Stimulated activated CD4-positive, alpha-beta T cell treated with anti-CD3 and anti-CD28 coated beads, Interleukin-1b, Interleukin-23, amount 100 ng/mL, for 48 hours (primary cell): ENCODE results near the gene HDAC4.

Experiments used
- DNase-seq: peaks from one replicate; pipeline ENCODE4 v3.0.0-alpha.2; 2020

HDAC4 gene

DNA sequence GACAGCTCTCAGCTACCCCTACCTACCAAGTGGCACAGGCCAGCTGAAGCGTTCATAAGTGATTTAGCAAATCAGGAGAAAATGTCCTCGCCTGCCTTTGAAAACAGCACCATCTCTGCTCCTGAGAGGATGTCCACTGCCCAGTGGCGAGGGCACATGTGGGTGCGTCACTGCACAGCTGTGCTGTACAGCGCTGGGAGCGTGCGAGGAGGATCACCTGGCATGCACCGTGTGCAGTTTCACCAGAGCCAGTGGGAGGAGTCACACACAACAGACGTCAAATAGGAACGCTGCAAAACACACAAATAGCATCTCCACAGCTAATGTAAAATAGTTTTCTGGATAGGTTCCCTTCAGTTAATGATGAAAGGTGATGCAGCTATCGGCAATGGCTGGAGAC, 154.1 kb downstream of the HDAC4 start:
- DNase-seq: no peak

DNA sequence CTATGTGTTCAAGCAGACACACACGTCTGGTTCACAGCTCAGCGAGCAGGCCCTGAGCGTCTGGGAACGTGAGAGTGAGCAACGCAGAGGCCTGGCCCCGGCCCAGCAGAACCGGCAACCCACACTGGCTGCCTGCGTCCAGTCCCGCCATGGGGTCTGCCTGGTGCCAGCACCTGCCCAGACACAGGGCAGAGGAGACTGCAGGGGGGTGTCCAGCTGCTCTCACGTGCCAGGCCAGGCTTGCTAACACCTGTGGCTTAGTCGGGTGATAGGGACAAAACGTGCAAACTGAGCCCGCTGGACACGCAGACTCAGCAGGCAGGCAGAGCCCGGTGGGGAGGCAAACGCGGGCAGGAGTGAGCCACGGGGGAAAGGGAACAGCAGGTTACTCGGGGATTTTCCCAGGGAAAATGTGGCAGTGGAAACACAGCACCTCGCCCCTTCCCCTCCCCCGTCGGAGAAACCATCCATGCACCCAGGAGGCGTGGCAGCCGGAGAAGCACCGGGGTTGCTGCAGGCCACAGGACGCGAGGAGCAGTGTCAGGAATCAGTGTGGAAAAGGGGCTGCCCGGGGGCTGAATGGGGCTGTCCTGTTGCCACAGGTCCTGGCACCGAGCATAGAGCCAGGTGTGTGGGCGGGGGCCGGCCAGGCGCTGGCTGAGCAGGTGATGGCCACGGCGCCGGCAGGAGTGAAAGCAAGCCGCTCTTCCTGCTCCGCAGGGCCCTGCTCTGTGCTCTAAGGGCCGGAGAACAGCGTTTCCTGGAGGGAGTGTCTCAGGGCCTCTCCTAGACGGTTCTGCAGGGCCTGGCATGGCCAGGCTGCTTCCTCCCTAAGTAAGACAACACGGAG, 154.7 kb downstream of the HDAC4 start:
- DNase-seq: no peak

DNA sequence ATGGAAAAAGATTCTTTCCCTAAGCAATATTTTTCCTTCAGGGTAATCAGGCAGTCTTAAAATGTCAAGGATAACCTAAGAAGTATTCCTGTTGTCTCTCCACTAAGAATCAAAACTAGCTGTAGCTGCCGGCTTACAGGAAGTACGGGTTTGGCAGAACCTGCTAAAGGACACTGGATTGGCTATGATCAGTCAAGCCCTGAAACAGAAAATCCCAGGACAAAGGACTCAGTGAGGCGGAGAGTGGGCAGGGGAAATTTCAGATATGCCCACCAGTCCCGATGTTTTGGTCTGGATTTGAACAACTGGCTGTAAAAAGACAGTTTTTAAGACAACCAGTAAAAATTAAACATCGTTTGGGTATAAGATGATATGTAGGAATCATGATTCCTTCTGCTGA, 155.7 kb downstream of the HDAC4 start:
- no peak for DNase-seq

DNA sequence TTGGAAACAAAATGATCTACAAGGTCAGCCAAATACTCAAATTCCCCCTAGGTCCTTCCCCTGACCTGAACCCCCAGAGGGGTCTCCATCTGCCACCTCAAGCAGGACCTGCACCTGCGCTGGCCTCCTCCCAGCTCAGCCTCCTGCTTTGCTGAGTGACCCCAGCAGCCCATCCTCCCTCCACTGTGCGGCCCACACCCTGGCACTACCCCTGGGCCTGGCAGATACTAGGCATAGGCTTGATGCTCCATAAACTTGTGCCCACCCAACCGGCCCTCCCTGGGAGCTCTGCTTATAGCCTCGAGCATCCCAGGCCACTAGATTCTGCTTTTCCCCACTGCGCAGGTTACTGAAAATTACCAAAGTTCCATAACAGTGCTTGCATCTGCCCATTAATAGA, 156.2 kb downstream of the HDAC4 start:
- no peak for DNase-seq

DNA sequence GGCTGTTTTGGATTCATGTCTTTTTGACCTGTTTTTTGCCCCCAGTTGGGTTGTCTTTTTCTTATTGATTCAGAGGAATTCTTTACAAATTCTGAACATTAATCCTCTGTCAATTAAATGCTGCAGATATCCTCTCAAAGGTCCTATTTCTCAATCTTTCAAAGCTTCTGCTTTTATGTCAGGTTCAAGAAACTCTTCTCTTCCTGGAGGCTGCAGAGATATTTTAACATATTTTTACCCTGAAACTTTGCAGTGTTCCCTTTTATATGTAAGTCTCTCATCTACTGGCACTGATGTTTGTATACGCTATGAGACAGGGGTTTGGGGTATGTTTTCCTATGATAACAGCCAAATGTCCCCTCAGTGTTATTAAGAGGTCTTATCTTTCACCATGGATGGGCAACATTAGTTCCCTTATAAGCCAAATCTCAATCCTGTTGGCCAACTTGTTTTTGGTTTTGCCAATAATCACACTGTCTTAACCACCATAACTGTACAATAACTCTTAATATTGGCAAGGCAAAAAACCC, 159.3 kb downstream of the HDAC4 start:
- no peak for DNase-seq

DNA sequence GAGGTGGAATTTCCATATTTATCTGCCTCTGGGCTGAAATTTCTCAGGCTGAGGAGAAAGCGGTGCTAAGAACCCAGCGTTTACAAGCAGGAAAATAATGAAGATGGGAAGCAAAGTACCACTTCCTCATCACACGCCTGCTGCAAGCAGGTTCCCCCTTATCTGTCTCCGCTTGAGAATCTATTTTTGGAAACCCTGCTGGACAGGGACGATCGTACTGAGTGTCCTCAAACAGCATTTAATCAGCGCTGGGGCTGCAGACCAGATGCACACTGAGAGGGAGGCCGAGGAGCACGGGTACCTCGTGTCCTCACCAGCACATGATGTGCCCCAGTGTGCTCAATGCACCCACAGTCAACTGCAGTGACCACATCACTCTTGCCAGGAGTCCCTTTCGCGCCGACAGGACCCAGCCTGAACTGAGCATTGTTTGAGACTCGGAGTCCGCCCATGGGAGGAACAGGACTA, 160.4 kb downstream of the HDAC4 start:
- DNase-seq: no peak

DNA sequence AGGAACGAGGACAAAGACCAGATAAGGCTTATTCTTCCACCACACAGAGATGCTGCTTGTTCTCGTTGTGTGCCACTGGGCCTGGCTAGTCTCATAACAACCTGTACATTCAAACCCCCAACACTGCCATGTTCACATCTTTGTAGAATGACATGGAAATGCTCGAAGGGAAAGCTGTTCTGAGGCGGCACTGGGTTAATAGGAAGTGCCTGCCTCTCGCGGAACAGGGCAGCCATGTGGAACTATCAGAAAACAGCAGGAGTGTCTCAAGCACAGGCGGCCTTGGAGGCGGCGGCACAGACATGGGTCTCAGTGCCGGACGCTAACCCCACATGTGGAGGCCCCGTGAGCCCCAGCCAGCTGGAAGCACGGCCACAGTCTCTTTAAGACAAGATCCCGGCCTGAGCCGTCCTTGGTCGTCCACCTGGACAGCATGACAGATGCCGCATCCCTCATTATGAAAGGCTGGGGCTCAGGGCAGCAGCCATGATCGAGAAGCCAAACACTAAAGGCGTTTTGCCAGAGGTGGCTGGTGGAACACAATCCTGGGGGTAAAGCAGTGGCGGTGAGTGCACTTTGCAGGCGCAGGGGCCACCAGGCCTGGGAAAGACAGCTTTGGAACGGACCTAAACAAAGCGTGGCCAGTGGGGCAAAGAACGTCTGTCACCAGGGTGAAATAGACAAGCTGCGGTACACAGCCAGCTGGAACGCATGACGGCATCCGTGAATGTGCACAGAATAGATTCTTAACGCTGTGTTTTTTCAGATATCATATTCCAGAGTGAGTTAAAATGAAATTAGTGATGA, 161.0 kb downstream of the HDAC4 start:
- DNase-seq: no peak

DNA sequence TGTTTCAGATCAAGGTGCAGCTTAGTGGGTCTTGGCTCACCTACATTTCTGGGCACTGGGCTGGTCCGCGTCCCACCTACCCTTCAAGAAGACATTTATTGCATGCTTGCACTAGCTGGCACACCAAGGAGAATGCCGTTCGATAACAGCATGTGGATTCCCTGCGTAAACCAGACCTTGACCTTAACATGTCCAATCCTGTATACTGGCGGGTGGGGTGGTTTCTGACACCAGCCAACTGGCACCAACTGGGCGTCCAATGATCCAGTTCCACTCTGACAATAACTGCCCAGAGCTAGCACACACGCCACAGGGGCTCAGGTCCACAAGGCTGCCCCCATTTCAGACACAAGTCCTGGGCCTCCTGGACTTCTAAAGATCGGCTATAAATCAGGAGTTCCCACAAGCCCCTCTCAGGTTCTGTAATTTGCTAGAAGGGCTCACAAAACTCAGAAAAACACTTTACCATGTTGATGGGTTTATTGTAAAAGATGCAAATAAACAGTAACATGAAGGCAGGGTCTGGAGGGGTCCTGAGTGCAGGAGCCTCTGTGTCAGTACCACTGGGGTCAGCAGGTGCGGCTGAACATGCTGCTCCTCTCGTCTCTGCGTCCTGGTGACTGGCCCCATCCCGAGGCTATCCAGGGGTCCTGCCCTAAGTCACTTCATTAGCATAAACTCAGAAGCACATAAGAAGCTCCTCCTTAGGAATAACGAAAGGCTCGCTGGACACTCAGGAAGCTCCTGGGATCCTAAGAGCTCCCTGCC, 161.8 kb downstream of the HDAC4 start:
- DNase-seq: no peak

DNA sequence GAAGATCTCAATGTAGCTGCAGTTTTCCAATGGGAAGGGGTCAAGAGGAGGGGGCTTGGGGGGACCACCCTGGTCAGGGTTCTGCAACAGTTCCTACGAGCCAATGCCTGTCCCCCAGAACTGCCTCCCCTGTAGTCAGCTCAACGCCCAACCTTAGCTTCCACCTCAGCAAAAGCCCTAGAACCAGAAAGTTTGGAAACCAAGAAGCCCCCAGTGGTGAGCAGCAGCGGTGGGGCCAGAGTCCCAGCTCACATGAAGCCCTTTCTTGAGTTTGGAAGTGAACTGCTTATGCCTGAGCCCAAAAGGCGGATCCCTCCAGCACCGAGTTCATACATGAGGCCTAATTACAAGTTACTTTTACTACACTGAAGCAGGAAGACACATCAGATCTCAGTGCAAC, 162.4 kb downstream of the HDAC4 start:
- DNase-seq: no peak

DNA sequence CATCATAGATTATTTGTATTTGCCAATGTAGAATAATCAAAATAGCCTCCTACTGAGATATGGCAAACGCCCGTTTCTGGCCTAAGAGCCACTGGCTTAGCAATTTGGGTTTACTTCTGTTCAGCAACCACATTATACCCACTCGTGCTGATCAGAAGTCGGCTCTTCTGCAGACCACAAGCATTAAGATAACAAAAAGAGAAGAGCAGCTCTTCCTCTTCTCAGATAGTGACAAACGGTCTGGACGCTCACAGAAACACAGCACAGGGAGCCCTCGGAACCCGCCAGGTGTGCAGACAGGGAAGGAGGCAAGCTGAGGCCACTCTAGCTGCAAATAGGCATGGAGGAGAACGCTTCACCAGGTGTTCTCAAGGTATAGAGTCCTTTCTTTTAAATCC, 164.0 kb downstream of the HDAC4 start:
- DNase-seq: no peak

DNA sequence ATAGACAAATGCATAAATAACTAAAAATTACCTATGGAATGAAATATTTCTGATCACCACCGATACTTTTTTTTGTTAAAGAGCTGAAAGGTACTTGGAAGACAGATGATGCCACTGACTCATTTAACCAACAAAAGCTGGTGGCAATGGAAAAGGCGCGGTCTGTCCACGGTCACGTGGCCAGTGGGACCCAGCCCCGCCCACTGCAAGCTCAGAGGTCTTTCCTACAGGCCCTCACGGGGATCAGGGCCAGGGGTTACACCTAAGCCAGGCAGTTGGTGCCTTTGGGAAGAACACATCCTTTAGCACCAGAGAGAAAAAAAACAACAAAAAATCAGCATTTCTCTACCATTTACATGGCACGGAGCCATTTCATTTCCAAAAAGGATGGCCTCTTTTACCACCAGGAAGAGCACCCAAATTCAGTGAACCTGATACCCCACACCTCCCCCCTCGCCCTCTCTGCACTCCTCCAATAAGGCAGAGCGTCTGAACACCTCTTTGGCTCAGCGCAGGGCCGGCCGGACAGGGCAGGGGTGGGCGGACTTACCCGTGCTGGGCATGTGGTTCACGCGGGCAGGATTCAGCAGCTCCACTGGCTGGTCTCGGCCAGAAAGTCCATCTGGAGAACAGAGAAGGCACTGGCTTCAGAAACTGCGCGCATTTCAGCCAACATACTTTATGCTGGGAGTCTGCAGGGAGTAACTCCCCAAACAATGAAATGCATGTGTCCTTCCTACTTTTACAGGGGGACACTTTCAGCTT, 164.6 kb downstream of the HDAC4 start:
- no peak for DNase-seq

DNA sequence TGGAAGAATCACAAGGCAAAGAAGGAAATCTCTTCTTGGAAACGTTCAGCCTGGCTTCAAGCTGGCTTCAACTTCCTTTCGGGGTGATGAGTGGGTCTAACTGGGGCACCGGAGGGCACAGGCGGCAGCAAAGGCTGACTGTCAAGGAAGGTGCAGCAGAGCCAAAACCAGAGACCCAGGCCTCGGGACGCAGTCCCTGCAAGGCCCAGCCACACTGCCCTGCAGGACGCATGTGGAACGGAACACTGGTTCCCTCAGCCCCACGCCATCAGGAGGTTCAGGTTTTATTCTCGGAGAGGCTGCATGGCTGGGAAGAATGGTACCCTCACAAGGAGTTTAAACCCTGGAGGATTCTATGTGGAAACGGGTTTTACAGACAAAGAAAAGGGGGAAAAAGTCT, 165.5 kb downstream of the HDAC4 start:
- no peak for DNase-seq

DNA sequence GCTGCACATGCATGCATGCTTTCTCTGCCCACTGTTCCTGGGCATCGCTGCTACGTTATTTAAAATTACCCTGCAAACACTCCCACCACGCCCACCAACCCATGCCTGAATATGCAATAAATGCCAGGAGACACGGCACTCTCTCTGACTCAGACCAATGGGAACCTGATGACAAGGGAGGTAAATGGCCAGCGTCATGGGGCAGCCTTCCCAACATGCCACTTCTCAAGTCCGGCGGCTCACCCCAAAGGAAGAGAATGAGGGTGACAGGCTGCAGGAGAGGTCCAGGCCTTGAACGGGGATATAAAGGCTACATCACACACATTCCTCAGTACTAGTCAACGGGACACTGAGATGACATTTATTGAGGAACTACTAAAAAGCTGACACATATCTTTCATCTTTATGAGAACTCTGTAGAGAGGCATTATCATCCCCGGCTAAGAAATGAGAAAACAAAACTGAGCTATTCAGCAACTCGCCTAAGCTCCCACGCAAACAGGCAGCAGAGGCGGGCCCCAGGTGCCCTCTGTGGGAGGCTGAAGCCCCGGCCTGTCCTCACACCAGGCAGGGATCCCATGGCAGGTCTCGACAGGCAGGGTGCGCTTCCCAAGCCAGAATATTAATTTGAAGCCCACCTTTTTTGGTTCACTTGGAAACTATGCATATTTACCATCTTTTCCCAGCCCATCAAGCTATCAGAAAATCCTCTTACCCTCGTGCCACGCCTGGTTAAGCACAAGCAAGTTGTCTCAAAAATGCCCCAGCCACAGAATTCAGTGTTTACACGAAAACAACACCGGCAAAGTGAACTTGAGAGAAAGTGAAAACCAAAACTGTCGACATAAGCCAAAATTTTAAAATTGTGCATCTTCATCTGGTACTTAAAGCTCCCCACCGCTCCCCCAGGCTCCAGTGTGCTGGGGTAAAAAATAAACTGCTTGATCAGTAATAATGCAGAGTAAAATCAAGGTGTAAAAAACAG, 166.3 kb downstream of the HDAC4 start:
- no peak for DNase-seq

DNA sequence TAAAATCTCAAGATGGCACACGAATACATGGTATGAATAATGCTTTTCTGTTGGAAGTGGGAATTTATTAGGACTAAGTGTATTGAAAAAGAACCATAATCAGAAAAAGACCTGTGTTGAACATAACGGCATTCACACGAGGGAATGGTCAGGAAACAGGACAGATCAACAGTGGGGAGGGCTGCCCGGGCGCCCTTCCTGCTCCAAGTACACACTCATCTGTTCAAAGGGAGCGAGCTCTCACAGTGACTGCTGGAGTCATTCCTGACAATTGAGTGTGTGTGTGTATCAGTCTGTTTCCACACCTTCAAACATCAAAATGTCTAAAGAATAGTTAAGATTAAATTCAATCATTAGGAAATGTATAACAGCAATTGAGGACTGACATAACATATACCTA, 167.2 kb downstream of the HDAC4 start:
- DNase-seq: no peak

DNA sequence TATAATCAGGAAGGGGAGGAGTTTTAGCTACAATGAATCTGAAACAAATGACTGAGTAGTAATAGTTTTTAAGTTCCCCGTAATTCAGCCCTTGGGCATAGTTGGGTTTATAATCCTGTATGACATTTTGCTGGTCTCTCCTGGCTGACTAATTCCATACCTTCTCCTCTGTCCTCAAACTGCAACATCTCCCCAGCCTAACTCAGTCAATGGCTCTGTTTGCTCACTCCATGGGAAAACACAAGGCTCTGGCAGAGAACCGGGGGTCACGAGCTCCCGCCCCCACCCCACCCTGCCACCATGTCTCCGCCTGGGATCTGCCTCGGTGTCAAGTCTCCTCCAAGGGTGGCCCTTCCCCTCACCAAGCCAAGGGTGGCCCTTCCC, 168.6 kb downstream of the HDAC4 start:
- DNase-seq: no peak

DNA sequence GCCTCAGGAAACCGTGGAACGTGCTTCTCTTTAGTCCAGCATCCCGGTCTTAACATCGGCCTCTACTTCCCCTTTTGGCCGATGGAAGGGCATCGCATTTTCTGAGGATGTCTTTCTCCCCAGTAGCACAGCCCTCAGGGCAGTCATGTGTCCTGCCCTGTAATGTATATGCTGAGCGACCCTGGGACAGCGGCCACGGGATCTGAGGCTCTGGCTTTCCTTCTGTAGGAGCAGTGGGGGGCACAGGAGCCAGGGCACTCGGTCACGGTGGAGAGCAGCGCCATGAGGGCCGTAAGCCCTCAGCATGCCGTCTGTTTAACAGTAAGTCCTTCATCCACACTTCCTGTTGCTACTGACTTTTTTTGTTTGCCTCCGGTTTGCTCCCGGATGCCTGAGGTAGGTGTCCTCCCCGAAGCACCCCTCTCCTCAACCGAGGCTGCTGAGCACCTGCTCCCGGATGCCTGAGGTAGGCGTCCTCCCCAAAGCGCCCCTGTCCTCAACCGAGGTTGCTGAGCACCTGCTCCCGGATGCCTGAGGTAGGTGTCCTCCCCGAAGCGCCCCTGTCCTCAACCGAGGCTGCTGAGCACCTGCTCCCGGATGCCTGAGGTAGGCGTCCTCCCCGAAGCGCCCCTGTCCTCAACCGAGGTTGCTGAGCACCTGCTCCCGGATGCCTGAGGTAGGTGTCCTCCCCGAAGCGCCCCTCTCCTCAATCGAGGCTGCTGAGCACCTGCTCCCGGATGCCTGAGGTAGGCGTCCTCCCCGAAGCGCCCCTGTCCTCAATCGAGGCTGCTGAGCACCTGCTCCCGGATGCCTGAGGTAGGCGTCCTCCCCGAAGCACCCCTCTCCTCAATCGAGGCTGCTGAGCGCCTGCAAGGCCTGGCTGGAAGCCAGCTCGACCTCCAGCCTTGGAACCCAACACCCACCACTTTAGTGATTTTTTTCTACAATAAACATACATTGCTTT, 169.3 kb downstream of the HDAC4 start:
- DNase-seq: no peak

DNA sequence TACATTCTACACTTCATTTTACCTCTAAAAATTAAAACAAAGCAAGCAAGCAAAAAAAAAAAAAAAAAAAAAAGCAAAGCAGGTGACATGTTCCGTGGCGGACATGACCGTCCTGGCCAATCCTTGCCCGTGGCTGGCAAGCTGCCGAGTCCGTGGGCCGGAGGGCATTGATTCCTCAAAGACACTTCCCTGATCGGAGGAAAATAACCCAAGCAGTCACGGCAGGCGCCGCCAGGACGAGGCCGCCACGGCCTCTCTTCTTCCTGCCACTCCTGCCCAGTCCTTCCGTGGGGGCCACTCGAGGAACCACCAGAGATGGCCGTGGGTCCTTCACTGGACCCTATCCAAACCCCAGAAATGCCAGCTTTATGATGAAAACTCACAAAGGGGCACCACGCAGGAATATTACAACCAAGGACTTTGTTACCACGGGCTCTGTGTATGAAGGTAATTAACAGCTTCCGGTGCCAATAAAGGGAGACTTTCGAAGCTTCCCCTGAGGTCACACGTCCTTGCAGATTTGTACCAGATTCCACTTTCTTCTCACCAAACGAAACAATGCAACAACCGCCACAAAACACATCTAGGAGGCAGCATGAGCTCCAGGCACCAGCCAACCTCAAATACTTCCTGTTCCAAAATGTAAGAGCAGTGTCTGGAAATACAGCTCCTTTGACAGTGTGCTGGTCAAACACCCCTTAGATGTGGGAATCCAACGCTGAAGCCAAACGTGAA, 170.3 kb downstream of the HDAC4 start:
- DNase-seq: no peak

DNA sequence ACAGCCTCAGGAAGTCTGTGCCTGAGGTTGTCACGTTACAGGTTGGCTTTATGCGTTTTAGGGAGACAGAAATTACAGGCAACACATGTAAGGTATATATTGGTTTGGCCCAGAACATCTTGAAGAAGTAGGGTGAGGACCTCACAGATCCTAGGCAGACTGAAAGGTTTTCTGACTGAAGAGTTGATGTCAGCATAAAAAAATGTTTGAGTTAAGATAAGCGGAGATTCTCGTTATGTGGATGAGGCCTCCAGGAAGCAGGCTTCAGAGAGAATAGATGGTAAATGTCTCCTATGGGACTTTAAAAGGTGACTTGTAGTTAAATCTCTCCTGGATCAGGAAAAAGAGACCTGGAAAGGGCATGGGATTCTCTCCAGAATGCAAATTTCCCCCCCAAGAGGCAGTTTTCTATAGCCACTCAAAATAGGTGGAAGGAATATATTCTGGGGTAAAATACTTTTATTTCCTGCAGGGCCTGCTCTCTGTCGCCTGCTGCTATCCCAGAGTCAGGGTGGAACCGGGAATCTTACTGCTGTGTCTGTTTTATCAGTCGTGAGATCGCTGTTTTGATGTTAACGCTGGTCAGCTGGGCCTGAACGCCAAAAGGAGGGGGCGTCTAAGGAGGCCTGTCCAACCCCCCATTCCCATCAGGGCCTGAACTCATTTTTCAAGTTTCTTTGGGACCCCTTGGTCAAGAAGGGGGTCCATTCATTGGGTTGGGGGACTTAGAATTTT, 171.1 kb downstream of the HDAC4 start:
- no peak for DNase-seq
